ENCODE data around the gene APPL2.

GRCh38 chr12:105261010-105261409 is 25.0 kb upstream of the APPL2 start:
- no peak for TF ChIP-seq E2F1 (CRISPR knock-in tag; IDR thresholded peaks at IDR 0.05)
- no peak for TF ChIP-seq MLLT10 (CRISPR knock-in tag; IDR thresholded peaks at IDR 0.05)
- TF ChIP-seq RAD21 (CRISPR knock-in tag; IDR thresholded peaks at IDR 0.05), result no peak
- no peak for TF ChIP-seq POLR2AphosphoS5 (IDR thresholded peaks at IDR 0.05; ENCODE audit: low read depth, low read length)
- TF ChIP-seq CHD2 (IDR thresholded peaks at IDR 0.05; ENCODE audit: low read depth, low read length), result no peak
- TF ChIP-seq POLR2A (IDR thresholded peaks at IDR 0.05; ENCODE audit: insufficient read depth in 1 of 2, low read depth in 2 of 2, low read length in 2 of 2), result no peak
- TF ChIP-seq ZSCAN30 (CRISPR knock-in tag; IDR thresholded peaks at IDR 0.05), result no peak
- no peak for TF ChIP-seq ESRRA (CRISPR knock-in tag; IDR thresholded peaks at IDR 0.05; ENCODE audit: low read depth)
- no peak for TF ChIP-seq CEBPB (IDR thresholded peaks at IDR 0.05; ENCODE audit: borderline replicate concordance, low read depth, low read length)
- no peak for TF ChIP-seq SRSF1 (optimal IDR thresholded peaks at IDR 0.05; ENCODE audit: low read depth, low read length)
- no peak for TF ChIP-seq MAX (IDR thresholded peaks at IDR 0.05)
- no peak for TF ChIP-seq HOXA7 (CRISPR knock-in tag; IDR thresholded peaks at IDR 0.05)
- TF ChIP-seq ZNF143 (CRISPR knock-in tag; IDR thresholded peaks at IDR 0.05), result no peak
- no peak for TF ChIP-seq SNAI1 (CRISPR knock-in tag; IDR thresholded peaks at IDR 0.05; ENCODE audit: borderline replicate concordance)
